NCI-H1417 (cell line): ENCODE results near the gene CHI3L1.

Source experiments
- DNase-seq, 3 experiments: peaks; one replicate each; lab custom pipeline; 2025; lab: John Stamatoyannopoulos, UW

CHI3L1 gene

GRCh38 chr1:203206129-203206687 is 19.7 kb upstream of the CHI3L1 start:
- no peak for DNase-seq

- no peak for DNase-seq
Measured at GRCh38 chr1:203204756-203205155, 18.3 kb upstream of the CHI3L1 start.

GRCh38 chr1:203202431-203203245 is 16.1 kb upstream of the CHI3L1 start:
- no peak for DNase-seq

GRCh38 chr1:203201516-203202205 is 15.2 kb upstream of the CHI3L1 start:
- DNase-seq, result no peak

GRCh38 chr1:203200916-203201315 is 14.4 kb upstream of the CHI3L1 start:
- DNase-seq, result no peak

GRCh38 chr1:203199816-203200571 is 13.5 kb upstream of the CHI3L1 start:
- DNase-seq, result no peak

- DNase-seq, result no peak
Measured at GRCh38 chr1:203199481-203199815, 12.9 kb upstream of the CHI3L1 start.

GRCh38 chr1:203199002-203199401 is 12.5 kb upstream of the CHI3L1 start:
- no peak for DNase-seq

- DNase-seq, result no peak
Measured at GRCh38 chr1:203197625-203198024, 11.1 kb upstream of the CHI3L1 start.

GRCh38 chr1:203196371-203196770 is 9.9 kb upstream of the CHI3L1 start:
- no peak for DNase-seq

- DNase-seq, result no peak
Measured at GRCh38 chr1:203190949-203191348, 4.4 kb upstream of the CHI3L1 start.

- peak in 1 of 3 experiments; percentile 81 for DNase-seq
Measured at GRCh38 chr1:203189951-203190352, 3.4 kb upstream of the CHI3L1 start.

- no peak for DNase-seq
Measured at GRCh38 chr1:203188686-203189232, 2.3 kb upstream of the CHI3L1 start.

GRCh38 chr1:203187689-203188264 is 1.3 kb upstream of the CHI3L1 start:
- no peak for DNase-seq

- no peak for DNase-seq
Measured at GRCh38 chr1:203187304-203187685, 791 bp upstream of the CHI3L1 start.

GRCh38 chr1:203186091-203186445 is 436 bp downstream of the CHI3L1 start:
- DNase-seq, result no peak

- no peak for DNase-seq
Measured at GRCh38 chr1:203185585-203185984, 919 bp downstream of the CHI3L1 start.

- no peak for DNase-seq
Measured at GRCh38 chr1:203185061-203185461, 1.4 kb downstream of the CHI3L1 start.

GRCh38 chr1:203184467-203184866 is 2.0 kb downstream of the CHI3L1 start:
- no peak for DNase-seq

GRCh38 chr1:203183828-203184227 is 2.7 kb downstream of the CHI3L1 start:
- DNase-seq, result no peak

GRCh38 chr1:203182387-203182953 is 4.0 kb downstream of the CHI3L1 start:
- DNase-seq, result no peak
